DOHH2 (cell line): Measurements from ENCODE around the gene TRPM1.

Experiments
- H3F3A ChIP-seq: fragments of 200-600 bp; sonication (generic), shearing (Covaris generic); 2 replicates; pipeline ENCODE4 v1.6.0; 2016; ENCODE audit warnings: antibody characterized with exemption, mild to moderate bottlenecking; ENCODE audit not compliant: control insufficient read depth, insufficient read depth
- H3K27ac ChIP-seq: fragments of 200-600 bp; sonication (generic); 2 replicates; pipeline ENCODE4 v1.5.1; 2014; ENCODE audit warnings: low read depth, mild to moderate bottlenecking, low read length, moderate library complexity
- H3K27me3 ChIP-seq: fragments of 200-600 bp; sonication (generic); 2 replicates; pipeline ENCODE4 v1.6.1; 2014; ENCODE audit warnings: mild to moderate bottlenecking, low read length, mixed read lengths; ENCODE audit not compliant: control insufficient read depth
- H3K36me3 ChIP-seq: fragments of 200-600 bp; sonication (generic); 2 replicates; pipeline ENCODE4 v1.6.1; 2014; ENCODE audit warnings: mild to moderate bottlenecking, low read length, moderate library complexity, mixed read lengths; ENCODE audit not compliant: control insufficient read depth
- H3K4me1 ChIP-seq: fragments of 200-600 bp; sonication (generic); 2 replicates; pipeline ENCODE4 v1.6.1; 2014; ENCODE audit warnings: mild to moderate bottlenecking, low read length, mixed read lengths; ENCODE audit not compliant: control insufficient read depth
- H3K4me2 ChIP-seq: fragments of 200-600 bp; sonication (generic); 2 replicates; pipeline ENCODE4 v1.6.0; 2014; ENCODE audit warnings: mild to moderate bottlenecking, low read length, moderate library complexity
- H3K4me3 ChIP-seq: fragments of 200-600 bp; sonication (generic); 2 replicates; pipeline ENCODE4 v1.5.1; 2014; ENCODE audit warnings: mild to moderate bottlenecking, low read length, mixed read lengths
- H3K79me2 ChIP-seq: fragments of 200-600 bp; sonication (generic); 2 replicates; pipeline ENCODE4 v1.6.1; 2014; ENCODE audit warnings: mild to moderate bottlenecking, low read length, mixed read lengths; ENCODE audit not compliant: control insufficient read depth
- H3K9me2 ChIP-seq: fragments of 200-600 bp; sonication (generic); replicated peaks from 2 replicates; pipeline ENCODE4 v1.6.1; 2014; ENCODE audit warnings: mild to moderate bottlenecking, low read length, mixed read lengths; ENCODE audit not compliant: control insufficient read depth
- H3K9me3 ChIP-seq: fragments of 200-600 bp; sonication (generic); 2 replicates; pipeline ENCODE4 v1.6.1; 2014; ENCODE audit warnings: antibody characterized with exemption, low read length, mixed read lengths; ENCODE audit not compliant: control insufficient read depth, insufficient read depth
- H4K20me1 ChIP-seq: fragments of 200-600 bp; sonication (generic); 2 replicates; pipeline ENCODE4 v1.6.0; 2014; ENCODE audit warnings: low read depth, mild to moderate bottlenecking, antibody characterized with exemption, low read length, moderate library complexity; ENCODE audit not compliant: control insufficient read depth, insufficient read depth
- CTCF ChIP-seq: fragments of 200-600 bp; sonication (generic); IDR thresholded peaks from one replicate; pipeline ENCODE4 v1.5.1; 2014; ENCODE audit warnings: antibody characterized with exemption, mild to moderate bottlenecking, low read depth, low read length; ENCODE audit not compliant: poor library complexity, severe bottlenecking
- EZH2phosphoT487 ChIP-seq: fragments of 200-600 bp; sonication (generic); IDR thresholded peaks from 2 replicates; pipeline ENCODE4 v1.6.1; 2017; ENCODE audit warnings: borderline replicate concordance, mild to moderate bottlenecking, antibody characterized with exemption, low read length, moderate library complexity, mixed read lengths

TRPM1 gene

DNA sequence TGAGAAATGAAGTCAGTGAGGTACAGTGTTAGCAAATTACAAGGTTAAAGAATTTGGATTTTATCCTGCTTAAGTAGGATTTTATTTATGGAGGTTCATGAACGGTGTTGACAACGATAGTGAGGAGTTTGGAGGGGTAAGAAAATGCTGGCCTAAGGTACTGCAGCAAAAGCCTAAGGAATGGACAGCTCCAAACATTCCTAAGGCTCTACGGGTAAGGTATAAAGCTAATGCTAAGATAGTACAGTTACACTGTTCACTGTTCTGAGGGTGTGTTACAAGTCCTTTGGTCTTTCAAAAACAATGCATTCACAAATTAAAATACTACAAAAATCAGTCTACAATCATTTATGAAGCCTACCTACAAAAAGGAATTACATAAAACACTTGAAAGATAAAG, 117.4 kb downstream of the TRPM1 start:
- peaks cover 35% of the 10 kb centered on the region for H3K36me3 ChIP-seq
- no peak overlapping the region for H3K4me3 ChIP-seq
- no peaks in the 10 kb centered on the region for H3F3A ChIP-seq
- TF ChIP-seq EZH2phosphoT487, result no peak
- no peak for TF ChIP-seq CTCF
- no peaks in the 10 kb centered on the region for H4K20me1 ChIP-seq
- H3K27ac ChIP-seq, result no peak overlapping the region
- no peaks in the 10 kb centered on the region for H3K9me3 ChIP-seq
- H3K79me2 ChIP-seq, result peaks cover 44% of the 10 kb centered on the region
- no peaks in the 10 kb centered on the region for H3K27me3 ChIP-seq
- no peak overlapping the region for H3K4me2 ChIP-seq
- no peaks in the 10 kb centered on the region for H3K9me2 ChIP-seq
- H3K4me1 ChIP-seq, result peaks cover 12% of the 10 kb centered on the region

GRCh38 chr15:30979457-30979856, 122.1 kb downstream of the TRPM1 start:
- Histone ChIP-seq H3K36me3 (peaks cover 36% of the 10 kb centered on the region), H3K27ac (no peak overlapping the region), H3K4me1 (peaks cover 6% of the 10 kb centered on the region; the same call in 1 of the 2 replicates), H3K79me2 (peaks cover 37% of the 10 kb centered on the region), H3K4me2 (no peak overlapping the region), H3K9me2 (no peaks in the 10 kb centered on the region), H3K4me3 (no peak overlapping the region), H3K9me3 (no peaks in the 10 kb centered on the region), H3K27me3 (no peaks in the 10 kb centered on the region), H3F3A (no peaks in the 10 kb centered on the region), H4K20me1 (no peaks in the 10 kb centered on the region)
- TF ChIP-seq CTCF (no peak), EZH2phosphoT487 (no peak)

- H3K4me3 ChIP-seq, result no peak overlapping the region
- H3K9me2 ChIP-seq, result no peaks in the 10 kb centered on the region
- no peaks in the 10 kb centered on the region for H3F3A ChIP-seq
- no peaks in the 10 kb centered on the region for H4K20me1 ChIP-seq
- H3K79me2 ChIP-seq, result peaks cover 26% of the 10 kb centered on the region
- peaks cover 37% of the 10 kb centered on the region for H3K36me3 ChIP-seq
- H3K27me3 ChIP-seq, result no peaks in the 10 kb centered on the region
- no peak overlapping the region for H3K4me2 ChIP-seq
- H3K9me3 ChIP-seq, result no peaks in the 10 kb centered on the region
- no peak for TF ChIP-seq CTCF
- no peak for TF ChIP-seq EZH2phosphoT487
- H3K27ac ChIP-seq, result no peak overlapping the region
- 0 out of 2 replicates have a peak, but pooled peaks cover 3% of the 10 kb centered on the region for H3K4me1 ChIP-seq
Measured at GRCh38 chr15:30978328-30978727, 123.2 kb downstream of the TRPM1 start.

GRCh38 chr15:30974112-30974511, 127.4 kb downstream of the TRPM1 start:
- Histone ChIP-seq H3K36me3 (peaks cover 50% of the 10 kb centered on the region), H3K9me2 (no peaks in the 10 kb centered on the region), H3F3A (no peaks in the 10 kb centered on the region), H4K20me1 (no peaks in the 10 kb centered on the region), H3K79me2 (peaks cover 7% of the 10 kb centered on the region; the same call in 1 of the 2 replicates), H3K4me2 (no peak overlapping the region), H3K4me3 (no peak overlapping the region), H3K27ac (no peak overlapping the region), H3K27me3 (no peaks in the 10 kb centered on the region), H3K9me3 (no peaks in the 10 kb centered on the region), H3K4me1 (no peaks in the 10 kb centered on the region)
- TF ChIP-seq CTCF (no peak), EZH2phosphoT487 (no peak)
